Keratinocyte (primary cell): Measurements from ENCODE around the gene ZNF778. TPM values are rescaled to one million over a fixed set of nuclear protein-coding genes. Genes with fewer than 3 reads are reported as not detected.

Source experiments
- DNase-seq: peaks from one replicate; pipeline ENCODE4 v3.0.0-alpha.2; 2011; ENCODE audit warnings: low read depth, missing footprints, low spot score
- FAIRE-seq: peaks from 2 replicates; lab custom pipeline; 2011; peaks lifted over from hg19 to GRCh38; lab: Jason Lieb, UNC
- H2AFZ ChIP-seq: 2 replicates; pipeline ENCODE4 v1.6.0; 2012; ENCODE audit warnings: low read length, control low read depth, inconsistent platforms; ENCODE audit not compliant: control insufficient read depth
- H3K27ac ChIP-seq: 2 replicates; pipeline ENCODE4 v1.5.1; 2011; ENCODE audit warnings: low read length; ENCODE audit not compliant: control insufficient read depth, insufficient read depth
- H3K27me3 ChIP-seq: 3 replicates; pipeline ENCODE4 v1.6.0; 2011; ENCODE audit warnings: low read length; ENCODE audit not compliant: control insufficient read depth, insufficient read depth; ENCODE audit errors: extremely low read depth
- H3K36me3 ChIP-seq, 2 experiments: 2 replicates in 1 of 2; 3 replicates in 1 of 2; pipeline ENCODE4 v1.5.1; 2011; ENCODE audit warnings: low read length in 2 of 2, mild to moderate bottlenecking in 1 of 2; ENCODE audit not compliant: control insufficient read depth in 2 of 2, insufficient read depth in 2 of 2; ENCODE audit errors: extremely low read depth in 1 of 2
- H3K4me1 ChIP-seq: 3 replicates; pipeline ENCODE4 v1.5.1; 2011; ENCODE audit warnings: low read length; ENCODE audit not compliant: control insufficient read depth, insufficient read depth; ENCODE audit errors: extremely low read depth
- H3K4me2 ChIP-seq: 3 replicates; pipeline ENCODE4 v1.6.0; 2011; ENCODE audit warnings: low read depth, low read length; ENCODE audit not compliant: control insufficient read depth, insufficient read depth; ENCODE audit errors: extremely low read depth
- H3K4me3 ChIP-seq, 3 experiments: fragments of 200-600 bp in 1 of 3; sonication (generic) in 1 of 3; 2 replicates in 2 of 3; 3 replicates in 1 of 3; pipeline ENCODE4 v1.5.1; 2011 to 2016; ENCODE audit warnings: low read length in 3 of 3, mild to moderate bottlenecking in 3 of 3, control low read depth in 2 of 3, inconsistent platforms in 1 of 3, low read depth in 1 of 3, mixed read lengths in 1 of 3, mixed run types in 1 of 3, moderate library complexity in 1 of 3; ENCODE audit not compliant: control insufficient read depth in 2 of 3, insufficient read depth in 2 of 3; ENCODE audit errors: extremely low read depth in 1 of 3
- H3K79me2 ChIP-seq: 2 replicates; pipeline ENCODE4 v1.6.0; 2012; ENCODE audit warnings: low read length; ENCODE audit not compliant: control insufficient read depth, insufficient read depth
- H3K9ac ChIP-seq: 3 replicates; pipeline ENCODE4 v1.6.0; 2011; ENCODE audit warnings: low read length; ENCODE audit not compliant: control insufficient read depth, insufficient read depth; ENCODE audit errors: extremely low read depth
- H3K9me1 ChIP-seq: 3 replicates; pipeline ENCODE4 v1.6.0; 2011; ENCODE audit warnings: low read length; ENCODE audit not compliant: control insufficient read depth, insufficient read depth; ENCODE audit errors: extremely low read depth
- H3K9me3 ChIP-seq: 2 replicates; pipeline ENCODE4 v1.5.1; 2012; ENCODE audit warnings: low read depth, low read length; ENCODE audit not compliant: control insufficient read depth
- H4K20me1 ChIP-seq: 3 replicates; pipeline ENCODE4 v1.6.0; 2011; ENCODE audit warnings: low read length; ENCODE audit not compliant: control insufficient read depth, insufficient read depth; ENCODE audit errors: extremely low read depth
- CTCF ChIP-seq, 3 experiments: IDR thresholded peaks in 1 of 3; conservative IDR thresholded peaks in 1 of 3; optimal IDR thresholded peaks in 1 of 3; 2 replicates in 2 of 3; 3 replicates in 1 of 3; pipeline versions ENCODE3 to v1.5.1; 2011; ENCODE audit warnings: low read length in 3 of 3, mild to moderate bottlenecking in 3 of 3, moderate library complexity in 2 of 3, control low read depth in 1 of 3, inconsistent platforms in 1 of 3; ENCODE audit not compliant: insufficient read depth in 2 of 3; ENCODE audit errors: extremely low read depth in 1 of 3
- EZH2 ChIP-seq: IDR thresholded peaks from one replicate; pipeline ENCODE4 v1.6.1; 2012; ENCODE audit warnings: inconsistent platforms, mild to moderate bottlenecking, low read length, moderate library complexity
- dilution Hi-C: fragments of 300-500 bp; cut with MboI; formaldehyde crosslinking; loops from one replicate; pipeline ENCODE4 v1.7.0; 2020; ENCODE audit warnings: low sequenced_read_pairs; ENCODE audit not compliant: extremely low pct_ligation_motif_present
- polyA plus RNA-seq, 5 experiments: library from polyadenylated mRNA; depleted of rRNA in 3 of 5; stranded (reverse) in 3 of 5; stranded (forward) in 1 of 5; unstranded in 1 of 5; fragments of >200 nt; gene quantifications; 1 replicate in 1 of 5; 2 replicates in 3 of 5; 3 replicates in 1 of 5; pipeline versions ENCODE4 v1.2.1 to v1.2.3, GENCODE V29; 2011 to 2012; ENCODE audit warnings: missing spikeins in 2 of 5, low read depth in 1 of 5, low replicate concordance in 1 of 5

Gene ZNF778
- polyA plus RNA-seq, 1 donor (not counting 4 experiments of a cell fraction or from before 2014, with no cell fraction given): 6.2 TPM

GRCh38 chr16:89279666-89280481 lies 62.4 kb downstream of the ZNF778 start:
- no peaks in the 10 kb centered on the region for H3K4me1 ChIP-seq
- dilution Hi-C loops: no loop called here
- H2AFZ ChIP-seq: no peak overlapping the region
- H3K9me3 ChIP-seq: no peaks in the 10 kb centered on the region
- no peak overlapping the region for H3K4me3 ChIP-seq
- no peak overlapping the region for H3K4me2 ChIP-seq
- H3K79me2 ChIP-seq: peaks cover 16% of the 10 kb centered on the region
- peaks cover 6% of the 10 kb centered on the region for H4K20me1 ChIP-seq
- no peak overlapping the region for H3K9ac ChIP-seq
- no peak overlapping the region for H3K27ac ChIP-seq
- H3K36me3 ChIP-seq: peaks cover 35 to 38% of the 10 kb centered on the region in 2 experiments
- DNase-seq (no peak), FAIRE-seq (no peak)
- H3K27me3 ChIP-seq: no peaks in the 10 kb centered on the region
- TF ChIP-seq EZH2: no peak
- no peak for TF ChIP-seq CTCF (optimal IDR thresholded peaks at IDR 0.05 in 1 of 3, IDR thresholded peaks at IDR 0.05 in 1 of 3, conservative IDR thresholded peaks at IDR 0.05 in 1 of 3; ENCODE audit: extremely low read depth in 1 of 3, insufficient read depth in 2 of 3, low read length in 3 of 3)
- no peaks in the 10 kb centered on the region for H3K9me1 ChIP-seq

GRCh38 chr16:89280546-89281188 lies 63.2 kb downstream of the ZNF778 start:
- H3K36me3 ChIP-seq: peaks cover 37 to 38% of the 10 kb centered on the region in 2 experiments
- H3K4me2 ChIP-seq: no peak overlapping the region
- no peaks in the 10 kb centered on the region for H3K27me3 ChIP-seq
- peaks cover 2% of the 10 kb centered on the region for H4K20me1 ChIP-seq
- no peaks in the 10 kb centered on the region for H3K4me1 ChIP-seq
- H3K9me3 ChIP-seq: no peaks in the 10 kb centered on the region
- H3K27ac ChIP-seq: no peak overlapping the region
- TF ChIP-seq EZH2: no peak
- TF ChIP-seq CTCF (optimal IDR thresholded peaks at IDR 0.05 in 1 of 3, IDR thresholded peaks at IDR 0.05 in 1 of 3, conservative IDR thresholded peaks at IDR 0.05 in 1 of 3; ENCODE audit: extremely low read depth in 1 of 3, insufficient read depth in 2 of 3, low read length in 3 of 3): no peak
- dilution Hi-C loops: no loop called here
- H3K79me2 ChIP-seq: peaks cover 14% of the 10 kb centered on the region
- H3K4me3 ChIP-seq: no peak overlapping the region
- DNase-seq (no peak), FAIRE-seq (no peak)
- H2AFZ ChIP-seq: no peak overlapping the region
- no peak overlapping the region for H3K9ac ChIP-seq
- H3K9me1 ChIP-seq: no peaks in the 10 kb centered on the region
